BJ (cell line): ENCODE data around the gene ATCAY. TPM values are rescaled to one million over a fixed set of nuclear protein-coding genes. Genes with fewer than 3 reads are reported as not detected.
"Not testable (repeated sequence)": the region's sequence is repeated elsewhere in the genome, so short reads cannot be mapped to it uniquely, and the experiment has no call there.

Experiments used
- CTCF ChIA-PET: fragments of 350-600 bp; formaldehyde crosslinking; extraction: SDS; loops from one replicate; lab custom pipeline; 2021; ENCODE audit warnings: antibody characterized with exemption, inconsistent platforms; lab: Yijun Ruan, JAX
- POLR2A ChIA-PET: fragments of 300-600 bp; sonication (Branson Sonifier 250); formaldehyde crosslinking; extraction: SDS; loops from one replicate; lab custom pipeline; 2021; ENCODE audit warnings: antibody characterized with exemption; lab: Charles Lee
- DNase-seq: peaks from one replicate; pipeline ENCODE4 v3.0.0-alpha.2; 2011; ENCODE audit warnings: low read depth
- H3K27me3 ChIP-seq: 2 replicates; pipeline ENCODE4 v1.6.0; 2011; ENCODE audit warnings: low read length; ENCODE audit not compliant: control insufficient read depth, insufficient read depth
- H3K36me3 ChIP-seq: 2 replicates; pipeline ENCODE4 v1.5.1; 2011; ENCODE audit warnings: low read length; ENCODE audit not compliant: control insufficient read depth, insufficient read depth
- H3K4me3 ChIP-seq: 2 replicates; pipeline ENCODE4 v1.5.1; 2011; ENCODE audit warnings: low read depth, mild to moderate bottlenecking, control low read depth, low read length
- CTCF ChIP-seq: IDR thresholded peaks from 2 replicates; pipeline ENCODE4 v1.5.1; 2011; ENCODE audit warnings: low read depth, mild to moderate bottlenecking, control low read depth, inconsistent platforms, low read length, moderate library complexity; ENCODE audit not compliant: insufficient read depth
- polyA plus RNA-seq: library from polyadenylated mRNA; depleted of rRNA; stranded (reverse); fragments of >200 nt; gene quantifications from 2 replicates; pipeline ENCODE4 v1.2.3, GENCODE V29; 2011

The ATCAY gene
- polyA plus RNA-seq, 1 experiment: not detected

- Histone ChIP-seq H3K4me3 (no peak overlapping the region), H3K27me3 (no peaks in the 10 kb centered on the region), H3K36me3 (no peaks in the 10 kb centered on the region)
- POLR2A ChIA-PET: no interaction called here
- no peak for DNase-seq
- TF ChIP-seq CTCF: no peak
- CTCF ChIA-PET: interaction anchor here (0.6 kb wide), 1 partner anchor 23 kb away, joined by 3 read pairs; no protein-coding TSS in a partner anchor
Measured at GRCh38 chr19:3945838-3946237, 65.4 kb downstream of the ATCAY start.

- H3K36me3 ChIP-seq, CTCF ChIA-PET, H3K4me3 ChIP-seq, DNase-seq, H3K27me3 ChIP-seq, POLR2A ChIA-PET: not testable (repeated sequence)
Measured at GRCh38 chr19:3947316-3947933, 66.9 kb downstream of the ATCAY start.

GRCh38 chr19:3949294-3949693, 68.8 kb downstream of the ATCAY start:
- ChIA-PET CTCF (interaction anchor here (0.6 to 1.2 kb wide), 3 partner anchors 15 to 18 kb away, joined by 3 to 5 read pairs (median 3); no protein-coding TSS in a partner anchor), POLR2A (no interaction called here)
- H3K27me3 ChIP-seq: no peaks in the 10 kb centered on the region
- no peak for TF ChIP-seq CTCF
- DNase-seq: no peak
- no peak overlapping the region for H3K4me3 ChIP-seq
- no peaks in the 10 kb centered on the region for H3K36me3 ChIP-seq

- ChIA-PET POLR2A (no interaction called here), CTCF (interaction anchor here (0.6 to 1.2 kb wide), 3 partner anchors 15 to 19 kb away, joined by 3 to 5 read pairs (median 3); no protein-coding TSS in a partner anchor)
- Histone ChIP-seq H3K36me3 (no peaks in the 10 kb centered on the region), H3K4me3 (no peak overlapping the region), H3K27me3 (no peaks in the 10 kb centered on the region)
- TF ChIP-seq CTCF: no peak
- no peak for DNase-seq
Measured at GRCh38 chr19:3949997-3950859, 69.7 kb downstream of the ATCAY start.

- DNase-seq: no peak
- TF ChIP-seq CTCF: no peak
- no peaks in the 10 kb centered on the region for H3K27me3 ChIP-seq
- H3K4me3 ChIP-seq: no peak overlapping the region
- peaks cover 4% of the 10 kb centered on the region for H3K36me3 ChIP-seq
- ChIA-PET POLR2A (no interaction called here), CTCF (no interaction called here)
Measured at GRCh38 chr19:3950871-3951861, 70.7 kb downstream of the ATCAY start.

- CTCF ChIA-PET, H3K27me3 ChIP-seq, DNase-seq, H3K4me3 ChIP-seq, POLR2A ChIA-PET, H3K36me3 ChIP-seq: not testable (repeated sequence)
Measured at GRCh38 chr19:3952755-3953276, 72.3 kb downstream of the ATCAY start.
